22Rv1 (cell line): ENCODE measurements around the gene PANX2.

Source experiments
- ZFX ChIP-seq: fragments of 450-650 bp; IDR thresholded peaks from 2 replicates; pipeline ENCODE4 v1.6.1; 2017; ENCODE audit warnings: antibody characterized with exemption, borderline replicate concordance
- TF ChIP-seq, protein P1 (sequence below): fragments of 450-650 bp; IDR thresholded peaks from 2 replicates; pipeline ENCODE4 v1.5.1; 2017; ENCODE audit warnings: mild to moderate bottlenecking

GRCh38 chr22:50208430-50208938 is 38.0 kb downstream of the PANX2 start:
- TF ChIP-seq, protein P1, sequence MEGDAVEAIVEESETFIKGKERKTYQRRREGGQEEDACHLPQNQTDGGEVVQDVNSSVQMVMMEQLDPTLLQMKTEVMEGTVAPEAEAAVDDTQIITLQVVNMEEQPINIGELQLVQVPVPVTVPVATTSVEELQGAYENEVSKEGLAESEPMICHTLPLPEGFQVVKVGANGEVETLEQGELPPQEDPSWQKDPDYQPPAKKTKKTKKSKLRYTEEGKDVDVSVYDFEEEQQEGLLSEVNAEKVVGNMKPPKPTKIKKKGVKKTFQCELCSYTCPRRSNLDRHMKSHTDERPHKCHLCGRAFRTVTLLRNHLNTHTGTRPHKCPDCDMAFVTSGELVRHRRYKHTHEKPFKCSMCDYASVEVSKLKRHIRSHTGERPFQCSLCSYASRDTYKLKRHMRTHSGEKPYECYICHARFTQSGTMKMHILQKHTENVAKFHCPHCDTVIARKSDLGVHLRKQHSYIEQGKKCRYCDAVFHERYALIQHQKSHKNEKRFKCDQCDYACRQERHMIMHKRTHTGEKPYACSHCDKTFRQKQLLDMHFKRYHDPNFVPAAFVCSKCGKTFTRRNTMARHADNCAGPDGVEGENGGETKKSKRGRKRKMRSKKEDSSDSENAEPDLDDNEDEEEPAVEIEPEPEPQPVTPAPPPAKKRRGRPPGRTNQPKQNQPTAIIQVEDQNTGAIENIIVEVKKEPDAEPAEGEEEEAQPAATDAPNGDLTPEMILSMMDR, result no peak
- no peak for TF ChIP-seq ZFX
